ENCODE measurements around the gene PIP5K1C. TPM values are rescaled to one million over a fixed set of nuclear protein-coding genes. Genes with fewer than 3 reads are reported as not detected.
A peak's percentile ranks its signal among the peaks of the same experiment; 100 is the strongest.

The PIP5K1C gene
- total RNA-seq, 1 experiment from 2014 or later, result 11.8 TPM

DNA sequence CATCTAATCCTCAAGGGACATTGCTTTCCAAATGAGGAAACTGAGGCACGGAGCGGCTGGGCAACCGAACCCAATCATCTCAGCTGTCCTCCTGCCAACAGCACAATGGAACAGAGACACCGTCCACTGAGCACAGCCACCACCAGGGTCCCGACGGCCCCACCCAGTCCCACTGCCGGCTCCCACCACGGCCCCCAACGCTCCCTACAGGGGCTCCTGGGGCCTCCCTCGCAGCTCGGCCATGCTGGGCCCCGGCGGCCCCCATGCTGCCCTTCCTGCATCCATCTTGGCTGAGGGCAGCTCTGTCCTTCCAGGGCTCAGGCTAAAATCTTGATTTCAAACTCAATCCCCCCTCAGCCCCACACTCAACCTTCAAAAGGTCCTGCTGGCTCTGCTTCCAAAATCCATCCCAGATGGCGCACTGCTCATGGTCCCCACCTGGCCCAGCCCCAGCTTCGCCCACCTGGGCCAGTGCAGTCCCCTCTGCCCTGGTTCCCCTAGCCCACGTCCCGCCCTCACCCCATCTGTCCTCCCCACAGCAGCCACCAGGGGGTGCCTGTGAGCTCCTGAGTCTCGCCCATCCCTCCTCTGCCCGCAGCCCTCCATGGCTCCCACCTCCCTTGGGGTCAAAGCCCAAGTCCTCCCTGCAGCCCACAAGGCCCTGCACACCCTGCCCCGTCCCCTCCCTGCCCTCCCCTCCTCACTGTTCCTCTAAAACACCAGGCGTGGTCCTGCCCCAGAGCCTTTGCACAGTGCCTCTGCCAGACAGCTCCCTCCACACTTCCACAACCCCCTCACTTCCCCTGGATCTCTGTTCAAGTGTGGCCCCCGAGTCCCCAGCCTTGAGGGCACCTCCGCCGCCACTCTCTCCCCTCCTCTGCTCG is 7.9 kb downstream of the PIP5K1C start:
- Histone ChIP-seq H3K4me3 (no peak overlapping the region), H3K36me3 (no peaks in the 10 kb centered on the region), H3K27me3 (no peaks in the 10 kb centered on the region), H3K4me1 (peaks cover 3% of the 10 kb centered on the region), H3K9me3 (replicated peaks) (no peaks in the 10 kb centered on the region), H3K27ac (no peak overlapping the region; the same call in 1 of the 2 replicates)
- DNase-seq, result peak in 1 of 2 experiments; percentile 41

- DNase-seq, result no peak
These were observed 8.5 kb downstream of the PIP5K1C start for GRCh38 chr19:3691726-3692125.

GRCh38 chr19:3691372-3691716 is 8.9 kb downstream of the PIP5K1C start:
- Histone ChIP-seq H3K4me3 (no peak overlapping the region), H3K27ac (no peak overlapping the region), H3K9me3 (replicated peaks) (no peaks in the 10 kb centered on the region), H3K27me3 (no peaks in the 10 kb centered on the region), H3K4me1 (peaks cover 3% of the 10 kb centered on the region), H3K36me3 (no peaks in the 10 kb centered on the region)
- no peak for DNase-seq

More at GRCh38 chr19:3691726-3692125, 8.5 kb downstream of the PIP5K1C start:
- Histone ChIP-seq H3K27me3 (no peaks in the 10 kb centered on the region), H3K27ac (no peak overlapping the region), H3K36me3 (no peaks in the 10 kb centered on the region), H3K9me3 (replicated peaks) (no peaks in the 10 kb centered on the region), H3K4me3 (no peak overlapping the region), H3K4me1 (peaks cover 3% of the 10 kb centered on the region)

DNA sequence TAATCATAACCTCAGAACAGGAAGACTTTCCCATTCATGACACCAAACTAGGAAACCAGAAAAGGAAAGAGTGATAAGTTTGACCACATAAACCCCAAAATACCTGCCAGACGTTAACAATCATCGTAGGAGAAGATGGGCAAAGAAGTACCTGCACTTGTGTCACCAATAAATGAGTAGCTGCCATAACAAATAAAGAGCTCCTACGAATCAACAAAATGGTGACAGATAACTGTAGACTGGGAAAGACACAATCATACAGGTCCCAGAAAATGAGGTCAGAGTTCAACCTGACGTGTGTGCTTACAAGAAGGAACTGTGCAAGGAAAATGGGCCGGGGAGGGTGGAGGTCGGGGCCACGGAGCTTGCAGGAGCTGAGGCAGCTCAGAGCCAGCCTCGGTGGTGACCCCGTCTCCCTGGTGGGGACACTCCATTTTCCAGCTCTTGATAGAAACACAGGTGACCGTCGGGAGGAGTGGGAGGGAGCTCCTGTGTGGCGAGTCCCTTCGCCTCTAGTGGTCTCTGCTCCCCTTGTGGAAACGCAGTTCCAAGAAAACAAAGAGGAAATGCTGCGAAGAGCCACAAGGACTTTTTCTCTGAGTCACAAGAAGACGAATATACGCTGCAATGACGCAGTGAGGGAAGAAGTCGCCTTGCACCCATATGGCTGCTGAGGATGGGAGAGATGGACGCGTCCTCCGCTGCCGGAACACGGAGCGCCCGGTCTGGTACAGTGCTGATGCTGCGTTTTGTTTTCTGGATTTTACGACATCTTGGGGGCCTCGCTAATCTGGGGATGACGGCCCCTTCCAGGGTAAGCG is 9.5 kb downstream of the PIP5K1C start:
- H3K4me1 ChIP-seq, result peaks cover 3% of the 10 kb centered on the region
- no peak overlapping the region for H3K27ac ChIP-seq
- no peaks in the 10 kb centered on the region for H3K27me3 ChIP-seq
- no peak overlapping the region for H3K4me3 ChIP-seq
- no peak for DNase-seq
- no peaks in the 10 kb centered on the region for H3K36me3 ChIP-seq
- H3K9me3 ChIP-seq (replicated peaks), result no peaks in the 10 kb centered on the region

DNA sequence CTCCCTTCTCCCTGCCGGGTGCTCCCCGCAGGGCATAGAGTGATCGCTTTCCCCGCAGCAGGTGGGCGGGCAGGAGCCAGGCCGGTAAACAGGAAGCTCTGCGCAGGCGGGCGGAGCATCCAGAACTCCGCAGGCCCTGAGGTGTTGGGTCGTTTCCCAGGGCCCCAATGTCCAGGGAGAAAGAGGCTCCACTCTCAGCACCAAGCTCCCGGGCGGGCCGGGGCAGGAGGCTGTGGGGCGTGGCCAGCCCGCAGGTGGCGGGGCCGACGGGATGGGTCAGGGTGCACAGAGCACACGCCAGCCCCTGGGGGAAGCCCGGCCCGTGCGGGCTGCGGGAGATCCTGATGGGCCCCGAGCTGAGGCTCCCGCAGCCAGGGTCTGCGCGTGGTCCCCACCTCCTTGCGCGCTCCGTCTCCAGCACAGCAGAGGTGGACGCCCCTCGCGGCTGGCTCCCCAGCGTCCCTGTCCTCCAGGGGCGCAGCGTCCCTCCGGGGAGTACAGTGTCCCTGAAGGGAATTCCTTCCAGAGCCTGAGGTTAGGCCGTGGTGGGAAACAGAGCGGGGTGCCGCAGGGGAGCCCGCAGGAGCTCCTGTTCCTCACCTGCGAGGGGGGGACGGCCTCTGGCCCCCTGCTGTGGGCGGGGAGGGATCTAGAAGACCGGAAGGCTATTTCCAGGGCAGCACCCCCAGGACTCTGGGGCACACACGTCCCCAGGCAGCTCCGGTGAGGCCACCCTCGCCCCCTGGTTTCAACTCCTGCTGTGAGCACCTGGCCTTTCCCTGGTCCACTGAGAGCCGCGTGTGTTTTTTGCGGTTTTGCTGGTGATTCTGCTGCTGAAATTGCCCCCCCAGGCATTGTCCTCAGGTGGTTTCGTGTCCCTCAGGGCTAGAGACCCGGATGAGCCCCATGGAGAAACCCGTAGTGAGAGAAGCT is 12.2 kb downstream of the PIP5K1C start:
- DNase-seq, result no peak
- Histone ChIP-seq H3K27me3 (no peaks in the 10 kb centered on the region), H3K9me3 (replicated peaks) (no peaks in the 10 kb centered on the region), H3K27ac (no peak overlapping the region), H3K36me3 (no peaks in the 10 kb centered on the region), H3K4me3 (no peak overlapping the region), H3K4me1 (peaks cover 5% of the 10 kb centered on the region)

DNA sequence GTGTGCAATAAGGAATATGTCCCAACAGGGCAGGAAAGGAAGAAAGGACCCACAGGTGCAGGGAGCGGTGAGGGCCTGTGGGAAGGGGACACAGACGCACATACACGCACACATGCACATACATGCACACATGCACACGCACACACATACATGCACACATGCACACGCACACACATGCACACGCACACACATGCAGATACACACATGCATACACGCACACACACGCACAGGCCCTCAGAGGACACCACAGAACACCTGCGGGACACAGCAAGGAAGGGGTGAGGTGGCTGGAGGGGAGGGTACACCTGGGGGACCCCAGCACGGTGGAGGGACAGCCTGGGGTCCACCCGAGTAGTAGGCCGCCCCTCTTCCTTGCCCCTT is 12.9 kb downstream of the PIP5K1C start:
- Histone ChIP-seq H3K9me3 (replicated peaks) (no peaks in the 10 kb centered on the region), H3K27me3 (no peaks in the 10 kb centered on the region), H3K4me1 (peaks cover 6% of the 10 kb centered on the region; the same call in 1 of the 2 replicates), H3K36me3 (no peaks in the 10 kb centered on the region), H3K4me3 (no peak overlapping the region), H3K27ac (no peak overlapping the region)
- no peak for DNase-seq

- H3K4me3 ChIP-seq, result no peak overlapping the region
- H3K27ac ChIP-seq, result peak overlapping the region; percentile 62
- no peak for DNase-seq
- no peaks in the 10 kb centered on the region for H3K9me3 ChIP-seq (replicated peaks)
- H3K27me3 ChIP-seq, result no peaks in the 10 kb centered on the region
- peaks cover 6% of the 10 kb centered on the region; the same call in 1 of the 2 replicates for H3K4me1 ChIP-seq
- no peaks in the 10 kb centered on the region for H3K36me3 ChIP-seq
These were observed 15.4 kb downstream of the PIP5K1C start for GRCh38 chr19:3684817-3685410.

GRCh38 chr19:3684054-3684816 is 16.0 kb downstream of the PIP5K1C start:
- Histone ChIP-seq H3K9me3 (replicated peaks) (no peaks in the 10 kb centered on the region), H3K36me3 (no peaks in the 10 kb centered on the region), H3K4me1 (peaks cover 6% of the 10 kb centered on the region; the same call in 1 of the 2 replicates), H3K27ac (peak overlapping the region; percentile 62), H3K27me3 (no peaks in the 10 kb centered on the region), H3K4me3 (no peak overlapping the region)
- DNase-seq, result peak; percentile 77 to 79

GRCh38 chr19:3683405-3684053 is 16.7 kb downstream of the PIP5K1C start:
- Histone ChIP-seq H3K4me1 (peaks cover 6% of the 10 kb centered on the region; the same call in 1 of the 2 replicates), H3K9me3 (replicated peaks) (no peaks in the 10 kb centered on the region), H3K27ac (peak overlapping the region; percentile 62), H3K36me3 (no peaks in the 10 kb centered on the region), H3K4me3 (no peak overlapping the region), H3K27me3 (no peaks in the 10 kb centered on the region)
- peak; percentile 60 to 66 for DNase-seq

- peak; percentile 60 to 67 for DNase-seq
- Histone ChIP-seq H3K27me3 (no peaks in the 10 kb centered on the region), H3K27ac (peak overlapping the region; percentile 62), H3K9me3 (replicated peaks) (no peaks in the 10 kb centered on the region), H3K36me3 (no peaks in the 10 kb centered on the region), H3K4me3 (no peak overlapping the region), H3K4me1 (peaks cover 6% of the 10 kb centered on the region; the same call in 1 of the 2 replicates)
These were observed 17.4 kb downstream of the PIP5K1C start for GRCh38 chr19:3682741-3683404.

DNA sequence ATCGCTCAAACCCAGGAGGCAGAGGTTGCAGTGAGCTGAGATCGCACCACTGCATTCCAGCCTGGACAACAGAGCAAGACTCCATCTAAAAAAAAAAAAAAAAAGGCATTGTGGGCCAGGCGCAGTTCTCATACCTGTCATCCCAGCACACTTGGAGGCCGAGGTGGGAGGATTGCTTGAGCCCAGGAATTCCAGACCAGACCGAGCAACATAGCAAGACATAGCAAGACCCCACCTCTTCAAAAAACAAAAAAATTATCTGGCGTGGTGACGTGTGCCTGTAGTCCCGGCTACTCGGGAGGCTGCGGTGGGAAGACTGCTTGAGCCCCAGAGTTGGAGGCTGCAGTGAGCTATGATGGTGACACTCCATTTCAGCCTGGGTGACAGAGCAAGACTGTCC is 18.0 kb downstream of the PIP5K1C start:
- H3K4me1 ChIP-seq, result peaks cover 6% of the 10 kb centered on the region; the same call in 1 of the 2 replicates
- DNase-seq, result no peak
- H3K4me3 ChIP-seq, result no peak overlapping the region
- H3K36me3 ChIP-seq, result no peaks in the 10 kb centered on the region
- no peaks in the 10 kb centered on the region for H3K27me3 ChIP-seq
- no peaks in the 10 kb centered on the region for H3K9me3 ChIP-seq (replicated peaks)
- no peak overlapping the region; the same call in 1 of the 2 replicates for H3K27ac ChIP-seq

- Histone ChIP-seq H3K36me3 (no peaks in the 10 kb centered on the region), H3K27ac (no peak overlapping the region), H3K4me3 (no peak overlapping the region), H3K9me3 (replicated peaks) (no peaks in the 10 kb centered on the region), H3K27me3 (no peaks in the 10 kb centered on the region), H3K4me1 (peaks cover 6% of the 10 kb centered on the region; the same call in 1 of the 2 replicates)
- DNase-seq, result no peak
These were observed 19.3 kb downstream of the PIP5K1C start for GRCh38 chr19:3680939-3681338.

Measured in SJCRH30 (cell line).